Subcutaneous abdominal adipose tissue (tissue), 5 donors: ENCODE results near the gene YPEL1.

Source experiments
- H3K27ac ChIP-seq: one replicate; pipeline ENCODE4 v1.7.0; 2013; ENCODE audit warnings: low read depth, mild to moderate bottlenecking, inconsistent platforms, low read length, moderate library complexity
- H3K27me3 ChIP-seq, 5 donors: one replicate each; pipeline ENCODE4 v1.7.0; 2013; ENCODE audit warnings: low read length in 5 of 5, inconsistent platforms in 1 of 5; ENCODE audit not compliant: control insufficient read depth in 5 of 5, insufficient read depth in 4 of 5
- H3K36me3 ChIP-seq, 5 donors: one replicate each; pipeline ENCODE4 v1.7.0; 2013; ENCODE audit warnings: low read length in 5 of 5; ENCODE audit not compliant: control insufficient read depth in 5 of 5, insufficient read depth in 5 of 5
- H3K4me1 ChIP-seq, 5 donors: one replicate each; pipeline ENCODE4 v1.7.0; 2013; ENCODE audit warnings: low read length in 5 of 5, mild to moderate bottlenecking in 3 of 5, moderate library complexity in 1 of 5; ENCODE audit not compliant: control insufficient read depth in 5 of 5, insufficient read depth in 5 of 5
- H3K4me3 ChIP-seq, 5 donors: one replicate each; pipeline ENCODE4 v1.7.0; 2013; ENCODE audit warnings: low read length in 5 of 5, low read depth in 1 of 5
- H3K9ac ChIP-seq, 5 donors: one replicate each; pipeline ENCODE4 v1.7.0; 2013; ENCODE audit warnings: low read length in 5 of 5, mild to moderate bottlenecking in 4 of 5, moderate library complexity in 3 of 5
- H3K9me3 ChIP-seq, 5 donors: one replicate each; pipeline ENCODE4 v1.7.0; 2013; ENCODE audit warnings: low read length in 5 of 5; ENCODE audit not compliant: control insufficient read depth in 5 of 5
- donor health status: healthy.
- donor health status: healthy.
- donor health status: healthy.
- donor health status: healthy.
- donor health status: healthy.

YPEL1 gene

GRCh38 chr22:21701384-21701971, 34.1 kb downstream of the YPEL1 start:
- Histone ChIP-seq H3K27me3 (no peaks in the 10 kb centered on the region), H3K9ac (no peak overlapping the region), H3K9me3 (no peaks in the 10 kb centered on the region), H3K4me1 (peaks cover 4 to 12% (median 9%) of the 10 kb centered on the region in 5 donors), H3K4me3 (no peak overlapping the region), H3K27ac (no peak overlapping the region), H3K36me3 (peaks cover 0 to 49% (median 31%) of the 10 kb centered on the region in 5 donors)

GRCh38 chr22:21700822-21701221, 34.8 kb downstream of the YPEL1 start:
- Histone ChIP-seq H3K4me1 (peaks cover 4 to 12% (median 9%) of the 10 kb centered on the region in 5 donors), H3K9me3 (no peaks in the 10 kb centered on the region), H3K9ac (no peak overlapping the region), H3K36me3 (peaks cover 0 to 55% (median 37%) of the 10 kb centered on the region in 5 donors), H3K27me3 (no peaks in the 10 kb centered on the region), H3K27ac (no peak overlapping the region), H3K4me3 (no peak overlapping the region)

- H3K36me3 ChIP-seq, result peaks cover 0 to 67% (median 49%) of the 10 kb centered on the region in 5 donors
- H3K9me3 ChIP-seq, result no peaks in the 10 kb centered on the region
- H3K9ac ChIP-seq, result no peak overlapping the region
- peaks cover 4 to 12% (median 9%) of the 10 kb centered on the region in 5 donors for H3K4me1 ChIP-seq
- H3K27ac ChIP-seq, result no peak overlapping the region
- H3K27me3 ChIP-seq, result no peaks in the 10 kb centered on the region
- no peak overlapping the region for H3K4me3 ChIP-seq
Measured at GRCh38 chr22:21699643-21700042, 36.0 kb downstream of the YPEL1 start.

GRCh38 chr22:21698430-21699329, 36.9 kb downstream of the YPEL1 start:
- Histone ChIP-seq H3K27me3 (no peaks in the 10 kb centered on the region), H3K9me3 (no peaks in the 10 kb centered on the region), H3K4me3 (no peak overlapping the region), H3K4me1 (peaks cover 4 to 12% (median 9%) of the 10 kb centered on the region in 5 donors), H3K9ac (no peak overlapping the region), H3K36me3 (peaks cover 0 to 77% (median 59%) of the 10 kb centered on the region in 5 donors), H3K27ac (no peak overlapping the region)

GRCh38 chr22:21697880-21698279, 37.7 kb downstream of the YPEL1 start:
- Histone ChIP-seq H3K36me3 (peaks cover 0 to 80% (median 62%) of the 10 kb centered on the region in 5 donors), H3K9me3 (no peaks in the 10 kb centered on the region), H3K9ac (no peak overlapping the region), H3K4me3 (no peak overlapping the region), H3K4me1 (peaks cover 4 to 12% (median 9%) of the 10 kb centered on the region in 5 donors), H3K27ac (no peak overlapping the region), H3K27me3 (no peaks in the 10 kb centered on the region)

GRCh38 chr22:21697021-21697771, 38.4 kb downstream of the YPEL1 start:
- Histone ChIP-seq H3K27ac (no peak overlapping the region), H3K9me3 (no peaks in the 10 kb centered on the region), H3K9ac (no peak overlapping the region), H3K4me1 (peaks cover 4 to 12% (median 9%) of the 10 kb centered on the region in 5 donors), H3K27me3 (no peaks in the 10 kb centered on the region), H3K36me3 (peaks cover 0 to 81% (median 62%) of the 10 kb centered on the region in 5 donors), H3K4me3 (no peak overlapping the region)

- Histone ChIP-seq H3K27ac (no peak overlapping the region), H3K27me3 (no peaks in the 10 kb centered on the region), H3K9me3 (no peaks in the 10 kb centered on the region), H3K36me3 (peaks cover 0 to 78% (median 61%) of the 10 kb centered on the region in 5 donors), H3K9ac (no peak overlapping the region), H3K4me3 (no peak overlapping the region), H3K4me1 (peaks cover 4 to 12% (median 9%) of the 10 kb centered on the region in 5 donors)
Measured at GRCh38 chr22:21696115-21696514, 39.5 kb downstream of the YPEL1 start.

GRCh38 chr22:21695430-21696085, 40.0 kb downstream of the YPEL1 start:
- Histone ChIP-seq H3K27ac (no peak overlapping the region), H3K9me3 (no peaks in the 10 kb centered on the region), H3K4me1 (peaks cover 4 to 12% (median 9%) of the 10 kb centered on the region in 5 donors), H3K9ac (no peak overlapping the region), H3K36me3 (peaks cover 0 to 77% (median 59%) of the 10 kb centered on the region in 5 donors), H3K27me3 (no peaks in the 10 kb centered on the region), H3K4me3 (no peak overlapping the region)

GRCh38 chr22:21694795-21695429, 40.7 kb downstream of the YPEL1 start:
- Histone ChIP-seq H3K27me3 (no peaks in the 10 kb centered on the region), H3K4me3 (no peak overlapping the region), H3K4me1 (peaks cover 5 to 12% (median 9%) of the 10 kb centered on the region in 5 donors), H3K9ac (no peak overlapping the region), H3K36me3 (peaks cover 0 to 76% (median 63%) of the 10 kb centered on the region in 5 donors), H3K27ac (no peak overlapping the region), H3K9me3 (no peaks in the 10 kb centered on the region)
